ENCODE data around the gene WDR73. TPM values are rescaled to one million over a fixed set of nuclear protein-coding genes. Genes with fewer than 3 reads are reported as not detected.

WDR73 gene
- 10 to 100 TPM; 17.0 to 53.6 (median 29.8) TPM for total RNA-seq

GRCh38 chr15:84653910-84654688 lies at the start of gene WDR73:
Gene WDR73, minus strand, starts transcription at chr15:84654283. Its CDS starts 9 bp downstream, at chr15:84654274.
- Histone ChIP-seq H3K4me1 (peaks cover 0 to 30% (median 8%) of the 10 kb centered on the region in 4 donors), H3K27me3 (no peaks in the 10 kb centered on the region), H3K9me3 (no peaks in the 10 kb centered on the region), H3K36me3 (peaks cover 0 to 32% (median 0%) of the 10 kb centered on the region in 3 donors), H3K4me3 (peak within 1 kb of the TSS; percentile 55 to 88 (median 78)), H3K27ac (peak within 1 kb of the TSS; percentile 63 to 84 (median 82))
- TF ChIP-seq CTCF (IDR thresholded peaks at IDR 0.05) (no peak), POLR2A (IDR thresholded peaks at IDR 0.05) (peak in 1 of 2 donors; percentile 26)
- peak; percentile 95 to 99 (median 97) for DNase-seq

GRCh38 chr15:84703808-84704207 lies 49.7 kb upstream of the WDR73 start:
- no peak for DNase-seq
- Histone ChIP-seq H3K36me3 (no peaks in the 10 kb centered on the region), H3K9me3 (no peaks in the 10 kb centered on the region), H3K4me1 (peaks cover 0 to 6% (median 0%) of the 10 kb centered on the region in 4 donors), H3K27me3 (no peaks in the 10 kb centered on the region), H3K4me3 (no peak overlapping the region), H3K27ac (peak overlapping the region in 1 of 4 donors; percentile 17)
- TF ChIP-seq CTCF (IDR thresholded peaks at IDR 0.05) = no peak
- no peak for TF ChIP-seq POLR2A (IDR thresholded peaks at IDR 0.05)

DNA sequence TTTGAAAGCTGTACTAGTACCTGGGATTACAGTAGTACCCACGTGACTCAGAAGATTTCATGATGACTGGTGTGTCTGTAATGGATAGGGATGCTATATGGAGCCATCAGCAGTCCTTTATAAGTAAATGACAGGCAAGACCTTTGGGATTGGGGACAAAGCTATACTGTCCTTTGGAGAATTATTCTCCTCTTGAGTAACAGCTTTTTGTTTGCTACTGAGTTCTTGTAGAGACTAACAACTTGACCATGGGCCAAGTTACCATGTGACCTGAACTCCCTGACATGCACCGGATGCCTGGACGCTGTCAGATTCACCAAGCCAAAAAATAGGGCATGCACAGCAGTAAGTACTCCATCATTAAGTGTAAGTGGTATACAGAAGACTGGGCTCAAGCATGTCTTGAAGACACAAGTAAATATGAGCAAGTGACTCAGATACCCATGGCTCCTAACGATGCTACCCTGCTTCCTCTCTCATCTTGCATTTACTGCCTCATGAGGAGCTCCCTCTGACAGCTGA lies 48.9 kb upstream of the WDR73 start:
- no peaks in the 10 kb centered on the region for H3K27me3 ChIP-seq
- TF ChIP-seq CTCF (IDR thresholded peaks at IDR 0.05) = no peak
- no peak for TF ChIP-seq POLR2A (IDR thresholded peaks at IDR 0.05)
- peaks cover 0 to 6% (median 0%) of the 10 kb centered on the region in 4 donors for H3K4me1 ChIP-seq
- peak in 1 of 3 donors; percentile 57 for DNase-seq
- H3K27ac ChIP-seq = peak overlapping the region in 1 of 4 donors; percentile 17
- no peaks in the 10 kb centered on the region for H3K36me3 ChIP-seq
- H3K9me3 ChIP-seq = no peaks in the 10 kb centered on the region
- no peak overlapping the region for H3K4me3 ChIP-seq

DNA sequence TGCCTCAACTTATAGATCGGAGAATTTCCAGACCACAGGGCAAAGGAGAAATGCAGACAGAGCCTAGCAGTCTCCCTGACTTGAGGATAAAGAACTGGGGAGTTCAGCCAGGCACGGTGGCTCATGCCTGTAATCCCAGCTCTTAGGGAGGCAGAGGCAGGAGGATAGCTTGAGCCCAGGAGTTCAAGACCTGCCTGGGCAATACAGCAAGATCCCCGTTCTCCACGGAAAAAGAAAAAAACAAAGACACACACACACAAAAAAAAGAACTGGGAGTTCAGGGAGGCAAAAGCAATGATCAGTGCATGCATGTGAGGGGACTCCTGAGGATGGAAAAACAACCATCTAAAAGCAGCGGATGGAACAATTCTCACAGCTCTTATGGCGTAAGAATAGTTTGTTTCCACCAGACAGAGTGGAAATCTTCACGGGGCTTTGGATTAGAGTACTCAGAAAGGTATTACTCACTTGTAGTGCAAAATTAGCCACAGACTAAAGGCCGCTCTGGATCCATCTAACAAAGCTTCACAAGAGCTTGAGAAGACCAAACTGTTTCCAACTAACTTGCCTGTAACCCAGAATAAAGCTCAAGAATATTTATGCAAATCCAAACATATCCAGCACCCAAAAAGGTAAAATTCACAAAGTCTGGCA lies 45.6 kb upstream of the WDR73 start:
- H3K4me1 ChIP-seq = peaks cover 0 to 12% (median 0%) of the 10 kb centered on the region in 4 donors
- H3K36me3 ChIP-seq = no peaks in the 10 kb centered on the region
- H3K4me3 ChIP-seq = no peak overlapping the region
- H3K9me3 ChIP-seq = no peaks in the 10 kb centered on the region
- no peak overlapping the region for H3K27ac ChIP-seq
- TF ChIP-seq POLR2A (IDR thresholded peaks at IDR 0.05) (no peak), CTCF (IDR thresholded peaks at IDR 0.05) (no peak)
- H3K27me3 ChIP-seq = no peaks in the 10 kb centered on the region
- DNase-seq = no peak

DNA sequence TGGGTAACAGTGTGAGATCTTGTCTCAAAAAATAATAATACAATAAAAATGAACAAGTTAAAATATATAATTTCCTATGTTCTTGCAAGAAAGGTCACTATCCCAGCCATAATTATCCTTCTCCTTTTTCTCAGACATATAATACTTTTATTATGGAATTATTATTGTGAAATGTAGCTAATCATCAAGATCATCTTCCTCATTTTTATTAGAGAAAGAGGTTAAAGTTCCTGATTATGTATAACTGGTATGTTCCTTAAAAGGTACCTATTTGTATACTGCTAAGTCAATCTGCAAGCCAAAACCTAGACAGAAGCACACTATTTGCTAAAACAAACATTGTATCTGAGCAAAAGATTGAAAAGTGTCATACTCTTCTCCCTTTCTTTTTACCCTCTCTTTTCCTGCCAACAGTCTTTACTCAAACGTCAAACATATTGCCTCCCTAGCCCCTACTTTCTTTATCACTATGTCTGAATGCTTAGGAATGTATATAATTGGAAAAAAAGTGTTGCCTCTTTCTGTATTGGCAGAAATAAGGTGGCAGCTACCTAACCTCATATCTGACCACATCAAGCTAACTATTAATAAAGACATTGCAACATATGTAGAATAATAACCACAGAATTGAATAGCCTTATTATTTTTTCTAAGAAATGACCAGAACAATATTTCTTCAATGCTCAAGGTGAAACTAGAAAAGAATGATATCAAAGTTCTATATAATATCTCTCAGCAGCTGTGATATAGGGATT lies 43.3 kb upstream of the WDR73 start:
- Histone ChIP-seq H3K4me3 (no peak overlapping the region), H3K9me3 (no peaks in the 10 kb centered on the region), H3K27me3 (no peaks in the 10 kb centered on the region), H3K36me3 (no peaks in the 10 kb centered on the region), H3K27ac (no peak overlapping the region), H3K4me1 (peaks cover 0 to 6% (median 0%) of the 10 kb centered on the region in 4 donors)
- no peak for TF ChIP-seq POLR2A (IDR thresholded peaks at IDR 0.05)
- TF ChIP-seq CTCF (IDR thresholded peaks at IDR 0.05) = no peak
- DNase-seq = no peak

All from Peyer's patch (tissue), 4 donors.